MCF 10A (cell line): Measurements from ENCODE around the gene PIK3R6. TPM values are rescaled to one million over a fixed set of nuclear protein-coding genes. Genes with fewer than 3 reads are reported as not detected.

Experiments used
- BruUV-seq: library from RNA; stranded (reverse); fragments of 400-500 nt; replicated peaks from 2 replicates; lab custom pipeline; 2021; lab: Mats Ljungman, UMichigan
- CTCF ChIA-PET: fragments of 300-600 bp; sonication (Branson Sonifier 250); formaldehyde crosslinking; extraction: SDS; loops from one replicate; lab custom pipeline; 2021; ENCODE audit warnings: antibody characterized with exemption, inconsistent platforms; lab: Yijun Ruan, JAX
- POLR2A ChIA-PET: fragments of 300-600, 350-650 bp; sonication (Branson Sonifier 250); formaldehyde crosslinking; extraction: SDS; loops from one replicate; lab custom pipeline; 2020; ENCODE audit warnings: antibody characterized with exemption, inconsistent platforms; lab: Yijun Ruan, JAX
- DNase-seq: peaks from one replicate; pipeline ENCODE4 v3.0.0-alpha.2; 2018; ENCODE audit not compliant: unreplicated experiment
- H3K27ac Mint-ChIP-seq: one replicate; pipeline ENCODE4 v1.8.0; 2022; ENCODE audit warnings: mild to moderate bottlenecking, low read depth, mixed read lengths; ENCODE audit not compliant: unreplicated experiment
- H3K27me3 Mint-ChIP-seq: one replicate; pipeline ENCODE4 v1.8.0; 2022; ENCODE audit warnings: mixed read lengths; ENCODE audit not compliant: insufficient read depth, unreplicated experiment
- H3K36me3 Mint-ChIP-seq: one replicate; pipeline ENCODE4 v1.8.0; 2022; ENCODE audit warnings: mild to moderate bottlenecking, moderate library complexity, mixed read lengths; ENCODE audit not compliant: insufficient read depth, unreplicated experiment
- H3K4me1 Mint-ChIP-seq: one replicate; pipeline ENCODE4 v1.8.0; 2022; ENCODE audit warnings: mixed read lengths; ENCODE audit not compliant: insufficient read depth, unreplicated experiment
- H3K4me3 Mint-ChIP-seq: one replicate; pipeline ENCODE4 v1.8.0; 2022; ENCODE audit warnings: mild to moderate bottlenecking, moderate library complexity, mixed read lengths; ENCODE audit not compliant: unreplicated experiment
- H3K9me3 Mint-ChIP-seq: one replicate; pipeline ENCODE4 v1.8.0; 2022; ENCODE audit warnings: mixed read lengths; ENCODE audit not compliant: unreplicated experiment
- intact Hi-C: fragments of 100-400 bp; cut with micrococcal nuclease; formaldehyde crosslinking; loops from 2 replicates; pipeline ENCODE4 v1.14.1; 2022
- total RNA-seq: library from RNA; stranded (reverse); gene quantifications from 2 replicates; pipeline ENCODE4 v1.2.3, GENCODE V29; 2022
- TF ChIP-seq, protein P1 (sequence below): fragments of 200-600 bp; IDR thresholded peaks from one replicate; pipeline ENCODE4 v1.8.0; 2022; ENCODE audit warnings: antibody characterized with exemption, mild to moderate bottlenecking; ENCODE audit not compliant: unreplicated experiment

PIK3R6 gene
- total RNA-seq, 1 experiment from 2014 or later: not detected

DNA sequence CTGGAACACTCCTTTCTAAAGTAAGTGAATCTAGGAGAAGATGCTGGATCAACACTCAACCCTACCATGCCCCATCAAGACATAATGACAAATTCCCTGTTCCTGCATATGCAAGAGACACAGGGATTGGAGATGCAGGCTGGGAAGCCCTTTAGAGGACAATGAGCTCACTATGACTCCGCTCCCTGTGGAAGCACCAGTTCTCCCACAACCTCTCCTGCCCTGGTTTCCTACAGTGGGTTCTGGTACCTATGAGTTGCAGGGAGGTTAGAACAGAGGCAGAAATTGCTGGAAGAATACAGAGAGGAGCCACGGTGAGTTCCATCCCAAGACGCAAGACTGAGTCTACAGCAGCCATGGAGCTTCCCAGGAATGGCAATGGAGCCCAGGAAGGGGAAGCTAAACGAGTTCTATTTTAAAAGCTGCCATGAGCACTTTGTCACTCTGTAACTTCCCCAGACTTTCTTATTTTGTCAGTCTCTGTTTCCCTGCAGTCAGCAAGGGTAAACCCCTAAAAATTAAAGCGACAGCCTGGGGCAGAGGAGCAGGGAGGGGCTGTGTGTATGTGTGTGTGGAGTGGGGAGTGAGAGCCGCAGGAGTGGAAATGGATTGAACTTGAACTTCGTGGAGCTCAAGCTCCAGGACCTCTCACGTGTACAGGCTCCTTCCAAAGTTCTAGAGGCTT is 42.3 kb upstream of the PIK3R6 start:
- Mint-ChIP-seq H3K4me1 (no peaks in the 10 kb centered on the region), H3K27ac (no peak overlapping the region), H3K9me3 (no peaks in the 10 kb centered on the region), H3K36me3 (peaks cover 13% of the 10 kb centered on the region), H3K4me3 (no peak overlapping the region), H3K27me3 (peaks cover 3% of the 10 kb centered on the region)
- intact Hi-C loops: no loop called here
- ChIA-PET CTCF (interaction anchor here (0.6 to 3.0 kb wide), 5 partner anchors 10 to 415 kb away, joined by 3 to 13 read pairs (median 6); no protein-coding TSS in a partner anchor), POLR2A (interaction anchor here (1.5 kb wide), 1 partner anchor 12 kb away, joined by 3 read pairs; no protein-coding TSS in a partner anchor)
- TF ChIP-seq, protein P1, sequence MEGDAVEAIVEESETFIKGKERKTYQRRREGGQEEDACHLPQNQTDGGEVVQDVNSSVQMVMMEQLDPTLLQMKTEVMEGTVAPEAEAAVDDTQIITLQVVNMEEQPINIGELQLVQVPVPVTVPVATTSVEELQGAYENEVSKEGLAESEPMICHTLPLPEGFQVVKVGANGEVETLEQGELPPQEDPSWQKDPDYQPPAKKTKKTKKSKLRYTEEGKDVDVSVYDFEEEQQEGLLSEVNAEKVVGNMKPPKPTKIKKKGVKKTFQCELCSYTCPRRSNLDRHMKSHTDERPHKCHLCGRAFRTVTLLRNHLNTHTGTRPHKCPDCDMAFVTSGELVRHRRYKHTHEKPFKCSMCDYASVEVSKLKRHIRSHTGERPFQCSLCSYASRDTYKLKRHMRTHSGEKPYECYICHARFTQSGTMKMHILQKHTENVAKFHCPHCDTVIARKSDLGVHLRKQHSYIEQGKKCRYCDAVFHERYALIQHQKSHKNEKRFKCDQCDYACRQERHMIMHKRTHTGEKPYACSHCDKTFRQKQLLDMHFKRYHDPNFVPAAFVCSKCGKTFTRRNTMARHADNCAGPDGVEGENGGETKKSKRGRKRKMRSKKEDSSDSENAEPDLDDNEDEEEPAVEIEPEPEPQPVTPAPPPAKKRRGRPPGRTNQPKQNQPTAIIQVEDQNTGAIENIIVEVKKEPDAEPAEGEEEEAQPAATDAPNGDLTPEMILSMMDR: no peak
- DNase-seq: no peak
- no TSS peak for BruUV-seq

DNA sequence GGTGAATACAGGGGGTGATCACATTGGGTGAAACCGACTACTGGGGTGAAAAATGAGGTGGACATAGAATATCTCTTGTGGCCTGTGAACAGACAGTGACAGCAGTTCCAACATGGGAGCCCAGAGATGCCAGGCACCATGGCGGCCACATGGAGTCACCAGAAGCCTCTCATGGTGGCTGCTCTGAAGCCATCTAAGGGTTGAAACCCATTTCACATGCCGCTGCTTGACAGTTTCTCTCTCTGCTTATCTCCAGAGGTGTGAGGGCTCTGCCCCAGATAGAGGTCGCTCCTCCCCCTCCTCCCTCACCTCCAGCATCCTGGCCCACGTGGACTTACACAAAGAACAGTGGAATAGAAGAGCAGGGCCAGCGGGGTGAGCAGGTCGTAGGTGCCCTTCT is 37.9 kb upstream of the PIK3R6 start:
- intact Hi-C loops: no loop called here
- Mint-ChIP-seq H3K4me3 (no peak overlapping the region), H3K36me3 (peaks cover 6% of the 10 kb centered on the region), H3K4me1 (no peaks in the 10 kb centered on the region), H3K27ac (no peak overlapping the region), H3K9me3 (no peaks in the 10 kb centered on the region), H3K27me3 (peaks cover 12% of the 10 kb centered on the region)
- TF ChIP-seq, protein P1: no peak
- ChIA-PET POLR2A (no interaction called here), CTCF (no interaction called here)
- BruUV-seq: no TSS peak
- DNase-seq: no peak

DNA sequence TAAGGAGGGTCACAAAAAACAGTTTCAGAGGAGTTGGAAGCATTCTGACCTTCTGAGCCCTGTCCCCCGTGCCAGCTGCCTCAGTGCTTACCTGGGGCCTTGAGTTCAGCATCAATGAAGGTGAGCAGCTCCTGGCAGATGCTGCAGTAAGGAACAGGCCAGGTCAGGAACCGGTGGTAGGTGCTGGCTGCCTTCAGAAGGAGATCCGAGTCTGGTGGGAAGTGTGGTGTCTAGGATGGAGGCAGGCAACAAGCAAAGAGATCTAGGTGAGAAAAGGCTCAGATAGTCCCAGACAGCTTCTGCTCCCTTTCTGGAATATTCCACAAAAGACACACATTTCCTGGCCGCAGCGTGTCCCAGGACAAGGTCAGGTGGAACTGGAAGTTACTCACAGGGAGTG is 37.2 kb upstream of the PIK3R6 start:
- intact Hi-C loops: no loop called here
- no peak for DNase-seq
- H3K27me3 Mint-ChIP-seq: peaks cover 12% of the 10 kb centered on the region
- peaks cover 6% of the 10 kb centered on the region for H3K36me3 Mint-ChIP-seq
- ChIA-PET POLR2A (no interaction called here), CTCF (interaction anchor here (0.6 to 1.6 kb wide), 2 partner anchors 10 to 364 kb away, joined by 4 to 9 read pairs; no protein-coding TSS in a partner anchor)
- H3K27ac Mint-ChIP-seq: no peak overlapping the region
- H3K9me3 Mint-ChIP-seq: no peaks in the 10 kb centered on the region
- TF ChIP-seq, protein P1: no peak
- BruUV-seq: no TSS peak
- H3K4me1 Mint-ChIP-seq: no peaks in the 10 kb centered on the region
- H3K4me3 Mint-ChIP-seq: no peak overlapping the region

DNA sequence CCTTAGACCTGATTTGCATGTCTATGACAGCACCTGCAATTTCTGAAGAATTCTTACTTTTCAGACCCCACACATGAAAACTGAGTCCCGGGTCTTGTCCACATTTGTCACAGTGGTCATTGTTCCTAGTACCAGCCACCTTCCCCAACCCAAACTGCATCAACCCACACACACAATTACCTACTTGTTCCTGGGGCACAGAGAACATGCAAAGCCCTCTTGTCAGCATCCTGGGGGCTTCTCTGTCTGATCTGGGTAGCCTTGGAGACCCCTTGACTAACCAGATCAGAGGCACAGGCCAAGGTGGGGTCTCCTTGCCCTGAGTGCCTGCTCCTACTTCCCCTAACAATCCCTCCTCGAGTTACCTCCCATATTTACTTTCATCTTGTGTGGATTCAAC is 36.7 kb upstream of the PIK3R6 start:
- BruUV-seq: no TSS peak
- Mint-ChIP-seq H3K4me3 (no peak overlapping the region), H3K27me3 (peaks cover 12% of the 10 kb centered on the region), H3K9me3 (no peaks in the 10 kb centered on the region), H3K27ac (no peak overlapping the region), H3K36me3 (peaks cover 6% of the 10 kb centered on the region), H3K4me1 (no peaks in the 10 kb centered on the region)
- CTCF ChIA-PET: interaction anchor here (1.6 kb wide), 1 partner anchor 9 kb away, joined by 9 read pairs; no protein-coding TSS in a partner anchor
- POLR2A ChIA-PET: no interaction called here
- DNase-seq: no peak
- intact Hi-C loops: no loop called here
- TF ChIP-seq, protein P1: no peak
